Measurements from ENCODE around the gene PCNA. TPM values are rescaled to one million over a fixed set of nuclear protein-coding genes. Genes with fewer than 3 reads are reported as not detected.

PCNA gene
- total RNA-seq, 2 donors from 2014 or later, result 29.3 to 35.4 TPM

Other genes with a start within 250 kb of the PCNA start
- gene SLC23A2, start 118.4 kb downstream of the PCNA start, total RNA-seq, result 10 to 100 TPM; 18.0 to 24.4 TPM
- 10 to 100 TPM; 49.9 to 50.5 TPM for gene TMEM230, start 6.9 kb downstream of the PCNA start, total RNA-seq
- gene CDS2, start 7.0 kb upstream of the PCNA start, total RNA-seq, result 10 to 100 TPM; 75.3 to 86.9 TPM
- gene PROKR2, start 197.0 kb upstream of the PCNA start, total RNA-seq, result not detected

Measured in T-helper 17 cell (primary cell).